Measurements from ENCODE around the gene DHX36. TPM values are rescaled to one million over a fixed set of nuclear protein-coding genes. Genes with fewer than 3 reads are reported as not detected.
A peak's percentile ranks its signal among the peaks of the same experiment; 100 is the strongest.

The DHX36 gene, protein sequence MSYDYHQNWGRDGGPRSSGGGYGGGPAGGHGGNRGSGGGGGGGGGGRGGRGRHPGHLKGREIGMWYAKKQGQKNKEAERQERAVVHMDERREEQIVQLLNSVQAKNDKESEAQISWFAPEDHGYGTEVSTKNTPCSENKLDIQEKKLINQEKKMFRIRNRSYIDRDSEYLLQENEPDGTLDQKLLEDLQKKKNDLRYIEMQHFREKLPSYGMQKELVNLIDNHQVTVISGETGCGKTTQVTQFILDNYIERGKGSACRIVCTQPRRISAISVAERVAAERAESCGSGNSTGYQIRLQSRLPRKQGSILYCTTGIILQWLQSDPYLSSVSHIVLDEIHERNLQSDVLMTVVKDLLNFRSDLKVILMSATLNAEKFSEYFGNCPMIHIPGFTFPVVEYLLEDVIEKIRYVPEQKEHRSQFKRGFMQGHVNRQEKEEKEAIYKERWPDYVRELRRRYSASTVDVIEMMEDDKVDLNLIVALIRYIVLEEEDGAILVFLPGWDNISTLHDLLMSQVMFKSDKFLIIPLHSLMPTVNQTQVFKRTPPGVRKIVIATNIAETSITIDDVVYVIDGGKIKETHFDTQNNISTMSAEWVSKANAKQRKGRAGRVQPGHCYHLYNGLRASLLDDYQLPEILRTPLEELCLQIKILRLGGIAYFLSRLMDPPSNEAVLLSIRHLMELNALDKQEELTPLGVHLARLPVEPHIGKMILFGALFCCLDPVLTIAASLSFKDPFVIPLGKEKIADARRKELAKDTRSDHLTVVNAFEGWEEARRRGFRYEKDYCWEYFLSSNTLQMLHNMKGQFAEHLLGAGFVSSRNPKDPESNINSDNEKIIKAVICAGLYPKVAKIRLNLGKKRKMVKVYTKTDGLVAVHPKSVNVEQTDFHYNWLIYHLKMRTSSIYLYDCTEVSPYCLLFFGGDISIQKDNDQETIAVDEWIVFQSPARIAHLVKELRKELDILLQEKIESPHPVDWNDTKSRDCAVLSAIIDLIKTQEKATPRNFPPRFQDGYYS
- 100 to 1,000 TPM in 1 of 2 donors, 10 to 100 TPM in 1; 97.9 to 138 TPM for total RNA-seq
- 85.5 TPM for polyA plus RNA-seq (ENCODE audit: insufficient read depth, low read depth, low replicate concordance)
- long read RNA-seq, donor 1, full-length matches to known transcripts: 18 of 55 reads
- long read RNA-seq, donor 1, partial matches to known transcripts: 37 of 55 reads
- long read RNA-seq, donor 1, other reads (novel, unspliced or antisense): 0 of 55 reads
- long read RNA-seq, donor 2, transcript DHX36-211 (3 exons, 833 nt): major isoform, 10 of 24 reads
- long read RNA-seq, donor 2, partial matches to known transcripts: 9 of 24 reads
- long read RNA-seq, donor 2, other reads (novel, unspliced or antisense): 0 of 24 reads

DNA sequence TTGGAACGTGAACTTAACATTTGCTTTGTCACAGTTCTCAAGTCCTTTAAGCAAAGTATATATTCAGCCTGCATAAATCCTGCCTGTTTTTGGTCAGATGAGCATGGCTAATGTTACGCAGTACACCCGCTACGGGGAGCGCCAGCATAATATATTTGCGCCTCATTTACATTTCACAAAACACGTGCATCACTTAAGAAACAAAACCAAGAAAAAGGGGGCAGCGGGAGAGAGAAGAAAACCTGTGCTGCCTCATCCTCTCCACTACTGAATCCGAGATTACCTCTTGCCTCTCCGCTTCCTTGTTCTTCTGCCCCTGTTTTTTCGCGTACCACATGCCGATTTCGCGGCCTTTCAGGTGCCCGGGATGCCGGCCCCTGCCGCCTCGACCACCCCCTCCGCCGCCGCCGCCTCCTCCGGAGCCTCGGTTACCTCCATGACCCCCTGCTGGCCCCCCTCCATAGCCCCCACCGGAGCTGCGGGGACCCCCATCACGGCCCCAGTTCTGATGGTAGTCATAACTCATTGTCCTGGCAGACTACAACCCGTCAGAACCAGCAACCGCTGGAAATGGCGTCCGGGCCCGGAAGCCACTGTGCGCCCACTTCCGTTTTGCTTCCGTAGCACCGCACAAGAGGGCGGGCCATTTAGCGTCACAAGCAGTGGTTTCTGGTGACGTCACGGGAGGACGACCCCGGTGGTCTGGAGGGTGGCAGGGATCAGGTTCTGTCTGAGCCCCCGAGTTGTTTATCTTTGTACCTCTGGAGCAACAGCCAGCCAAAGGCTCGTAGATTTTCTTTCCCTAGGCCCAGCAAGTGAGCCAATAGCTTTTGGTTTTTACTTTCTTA, at the start of gene DHX36:
Gene DHX36, minus strand, starts transcription at position 597 of the 848 bp plus-strand sequence. Its CDS starts 71 bp downstream, at position 526.
- peak within 1 kb of the TSS; percentile 89 to 96 for H3K27ac ChIP-seq
- H3K4me3 ChIP-seq: peak within 1 kb of the TSS; percentile 82 to 96
- no peaks in the 10 kb centered on the region for H3K27me3 ChIP-seq
- DNase-seq: peak; percentile 96
- H3K9me3 ChIP-seq: no peaks in the 10 kb centered on the region
- TF ChIP-seq, protein P1, sequence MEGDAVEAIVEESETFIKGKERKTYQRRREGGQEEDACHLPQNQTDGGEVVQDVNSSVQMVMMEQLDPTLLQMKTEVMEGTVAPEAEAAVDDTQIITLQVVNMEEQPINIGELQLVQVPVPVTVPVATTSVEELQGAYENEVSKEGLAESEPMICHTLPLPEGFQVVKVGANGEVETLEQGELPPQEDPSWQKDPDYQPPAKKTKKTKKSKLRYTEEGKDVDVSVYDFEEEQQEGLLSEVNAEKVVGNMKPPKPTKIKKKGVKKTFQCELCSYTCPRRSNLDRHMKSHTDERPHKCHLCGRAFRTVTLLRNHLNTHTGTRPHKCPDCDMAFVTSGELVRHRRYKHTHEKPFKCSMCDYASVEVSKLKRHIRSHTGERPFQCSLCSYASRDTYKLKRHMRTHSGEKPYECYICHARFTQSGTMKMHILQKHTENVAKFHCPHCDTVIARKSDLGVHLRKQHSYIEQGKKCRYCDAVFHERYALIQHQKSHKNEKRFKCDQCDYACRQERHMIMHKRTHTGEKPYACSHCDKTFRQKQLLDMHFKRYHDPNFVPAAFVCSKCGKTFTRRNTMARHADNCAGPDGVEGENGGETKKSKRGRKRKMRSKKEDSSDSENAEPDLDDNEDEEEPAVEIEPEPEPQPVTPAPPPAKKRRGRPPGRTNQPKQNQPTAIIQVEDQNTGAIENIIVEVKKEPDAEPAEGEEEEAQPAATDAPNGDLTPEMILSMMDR (IDR thresholded peaks at IDR 0.05): peak in 1 of 3 experiments; percentile 8
- TF ChIP-seq POLR2A (IDR thresholded peaks at IDR 0.05): peak; percentile 38
- no peaks in the 10 kb centered on the region for H3K36me3 ChIP-seq (ENCODE audit: low read depth, missing control alignments)
- WGBS, 2 donors: 0 to 1% methylated on average over 42 to 45 of the region's 45 CpGs
- intact Hi-C loops (cut with DNase I; ENCODE audit: low total_unique reads): no loop called here
- H3K4me1 ChIP-seq: peaks cover 34% of the 10 kb centered on the region

DNA sequence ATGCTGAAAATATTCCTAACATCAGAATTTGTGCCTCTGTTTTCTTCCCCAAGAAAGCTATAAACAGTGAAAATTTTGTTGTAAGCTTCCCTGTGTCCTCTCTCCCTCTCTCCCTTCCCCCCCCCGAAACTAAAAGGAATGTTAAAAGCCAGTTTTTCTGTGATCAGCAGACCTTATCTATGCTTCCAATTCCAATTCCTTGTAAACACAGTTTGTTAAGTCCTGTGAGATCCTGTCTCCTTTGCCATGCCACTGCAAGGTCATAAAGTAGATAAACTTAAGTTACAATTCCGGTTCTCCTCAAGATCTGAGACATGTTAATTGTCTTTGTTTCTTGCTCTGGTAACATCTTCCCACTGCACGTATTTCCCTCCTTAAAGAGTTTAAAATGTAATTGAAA, 42.9 kb upstream of the DHX36 start:
- 8 to 9% methylated on average over 3 of the region's 3 CpGs for WGBS, 2 donors
- no peak for TF ChIP-seq POLR2A (IDR thresholded peaks at IDR 0.05)
- TF ChIP-seq, protein P1 (IDR thresholded peaks at IDR 0.05): no peak

DNA sequence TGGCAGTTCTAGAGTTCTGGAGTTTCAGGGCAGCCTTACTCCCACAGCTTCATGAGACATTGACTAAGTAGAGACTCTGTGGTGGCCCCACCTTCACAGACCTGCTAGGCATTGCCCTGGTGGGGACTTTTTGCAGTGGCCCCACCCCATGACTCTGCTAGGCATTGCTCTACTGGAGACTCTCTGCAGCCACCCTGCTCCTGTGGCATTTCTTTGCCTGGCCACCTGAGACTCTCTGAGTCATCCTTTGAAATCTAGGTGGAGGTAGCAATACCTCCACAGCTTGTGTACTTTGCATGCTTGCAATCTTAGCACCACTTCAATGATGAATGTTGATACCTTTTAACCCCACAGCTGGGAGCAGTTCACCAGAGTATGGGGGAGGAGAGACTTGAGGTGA, 40.6 kb upstream of the DHX36 start:
- Histone ChIP-seq H3K27me3 (no peaks in the 10 kb centered on the region), H3K27ac (no peak overlapping the region), H3K9me3 (no peaks in the 10 kb centered on the region), H3K4me3 (no peak overlapping the region), H3K4me1 (no peaks in the 10 kb centered on the region), H3K36me3 (ENCODE audit: low read depth, missing control alignments) (no peaks in the 10 kb centered on the region)
- no peak for DNase-seq
- intact Hi-C loops (cut with DNase I; ENCODE audit: low total_unique reads): no loop called here
- TF ChIP-seq, protein P1 (IDR thresholded peaks at IDR 0.05): no peak
- no peak for TF ChIP-seq POLR2A (IDR thresholded peaks at IDR 0.05)

More for the DNA sequence above, 42.9 kb upstream of the DHX36 start:
- Histone ChIP-seq H3K4me1 (no peaks in the 10 kb centered on the region), H3K27ac (no peak overlapping the region), H3K4me3 (no peak overlapping the region), H3K36me3 (ENCODE audit: low read depth, missing control alignments) (no peaks in the 10 kb centered on the region), H3K9me3 (no peaks in the 10 kb centered on the region), H3K27me3 (no peaks in the 10 kb centered on the region)
- intact Hi-C loops (cut with DNase I; ENCODE audit: low total_unique reads): no loop called here
- no peak for DNase-seq

DNA sequence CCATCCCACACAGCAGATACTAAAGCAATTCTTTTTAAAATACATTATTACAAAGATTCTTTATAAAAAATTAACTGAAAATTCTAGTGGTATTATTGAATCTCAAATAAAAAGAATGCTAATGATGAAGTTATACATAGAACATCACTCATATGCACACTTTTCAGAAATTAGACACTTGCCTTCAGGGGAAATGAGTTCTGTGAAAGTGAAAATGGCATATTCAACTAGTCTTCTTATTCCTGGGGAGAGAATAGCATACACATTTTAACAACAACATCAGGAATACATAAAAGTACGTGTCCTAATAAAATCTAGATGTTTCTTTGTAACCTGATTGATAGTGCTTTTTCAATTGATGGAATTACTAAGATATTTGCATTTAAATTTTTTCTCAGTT, 36.8 kb upstream of the DHX36 start:
- Histone ChIP-seq H3K9me3 (no peaks in the 10 kb centered on the region), H3K4me3 (no peak overlapping the region), H3K27ac (no peak overlapping the region), H3K27me3 (no peaks in the 10 kb centered on the region), H3K36me3 (ENCODE audit: low read depth, missing control alignments) (no peaks in the 10 kb centered on the region), H3K4me1 (no peaks in the 10 kb centered on the region)
- no peak for DNase-seq
- intact Hi-C loops (cut with DNase I; ENCODE audit: low total_unique reads): no loop called here
- WGBS, 2 donors: 74 to 76% methylated on average over 1 of the region's 1 CpG
- TF ChIP-seq, protein P1 (IDR thresholded peaks at IDR 0.05): no peak
- TF ChIP-seq POLR2A (IDR thresholded peaks at IDR 0.05): no peak
